ENCODE data around the gene SPECC1L.
A peak's percentile ranks its signal among the peaks of the same experiment; 100 is the strongest.
"Not testable (repeated sequence)": the region's sequence is repeated elsewhere in the genome, so short reads cannot be mapped to it uniquely, and the experiment has no call there.

Gene SPECC1L

DNA sequence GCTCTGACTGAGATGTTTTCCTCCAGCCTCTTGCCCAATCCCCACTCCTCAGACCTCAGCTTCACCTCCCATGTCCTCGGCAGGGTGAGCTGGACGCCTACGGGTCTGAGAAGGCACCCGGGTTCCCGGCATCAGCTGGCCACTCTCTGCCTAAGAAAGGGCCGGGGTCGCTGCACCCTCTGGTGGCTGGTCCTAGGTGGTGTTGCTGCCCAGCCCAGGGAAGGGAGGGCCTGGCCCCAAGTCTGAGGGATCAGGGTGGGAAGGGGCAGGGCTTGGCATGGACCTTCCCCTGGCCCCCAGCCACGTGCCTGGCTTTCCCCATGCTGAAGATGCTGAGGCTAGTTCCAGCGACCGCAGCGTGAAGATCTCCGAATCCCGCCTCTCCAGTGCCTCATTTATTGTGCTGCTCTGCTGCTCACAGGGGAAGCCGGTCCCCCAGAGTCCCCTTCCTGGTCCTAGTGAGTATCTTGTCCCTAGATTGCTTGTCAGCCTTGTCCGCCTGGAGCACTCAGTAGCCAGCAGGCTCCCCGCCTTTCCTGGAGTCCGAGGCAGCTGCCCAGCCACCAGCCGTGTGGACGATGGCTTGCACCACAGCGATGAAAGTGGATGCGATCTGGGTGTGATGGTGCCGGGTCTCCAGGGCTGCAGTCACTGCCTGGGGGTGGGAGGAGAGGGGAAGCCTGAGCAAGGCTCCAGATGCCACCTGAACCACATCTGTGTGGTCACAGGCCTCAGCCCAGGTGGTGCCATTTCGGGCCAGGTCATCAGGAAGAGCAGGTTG is 22.9 kb upstream of the SPECC1L start:
- DNase-seq = peak; percentile 53

DNA sequence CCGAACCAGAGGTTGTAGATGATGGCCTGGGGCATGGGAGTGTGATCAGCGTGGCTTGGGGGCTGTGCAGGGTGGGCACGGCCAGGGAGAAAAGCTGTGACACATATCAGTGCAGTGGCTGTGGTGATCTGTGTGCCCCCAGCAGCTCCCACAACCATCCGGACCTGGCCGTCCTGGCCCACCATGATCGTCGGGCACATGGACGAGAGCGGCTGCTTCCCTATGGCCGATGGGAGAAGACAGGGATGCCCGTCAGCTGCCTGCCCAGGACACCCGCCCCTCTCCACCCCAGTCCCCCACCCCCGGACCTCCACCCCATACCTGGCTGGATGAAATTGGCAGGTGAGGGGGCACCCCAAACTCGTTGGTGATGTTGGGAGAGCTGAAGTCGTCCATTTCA is 22.0 kb upstream of the SPECC1L start:
- DNase-seq = not testable (repeated sequence)

DNA sequence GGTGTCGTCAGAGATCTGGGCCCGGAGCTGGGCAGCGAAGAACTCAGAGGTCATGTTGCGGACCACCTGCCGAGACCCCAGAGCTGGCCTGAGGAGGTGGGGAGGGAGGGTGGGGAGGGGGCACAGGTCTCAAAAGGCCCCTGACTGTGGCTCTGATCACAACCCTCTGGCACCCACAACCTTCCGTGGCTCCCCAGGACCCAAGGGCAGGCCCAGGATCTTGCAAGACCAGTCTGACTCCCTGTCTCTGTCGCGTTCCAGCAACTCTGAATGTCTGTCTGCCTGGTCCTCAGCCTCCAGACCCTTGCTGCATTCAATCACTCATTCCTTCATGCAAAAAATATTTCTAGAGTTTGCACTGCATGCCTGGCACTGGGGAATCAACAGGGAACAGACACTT is 21.2 kb upstream of the SPECC1L start:
- DNase-seq = not testable (repeated sequence)

DNA sequence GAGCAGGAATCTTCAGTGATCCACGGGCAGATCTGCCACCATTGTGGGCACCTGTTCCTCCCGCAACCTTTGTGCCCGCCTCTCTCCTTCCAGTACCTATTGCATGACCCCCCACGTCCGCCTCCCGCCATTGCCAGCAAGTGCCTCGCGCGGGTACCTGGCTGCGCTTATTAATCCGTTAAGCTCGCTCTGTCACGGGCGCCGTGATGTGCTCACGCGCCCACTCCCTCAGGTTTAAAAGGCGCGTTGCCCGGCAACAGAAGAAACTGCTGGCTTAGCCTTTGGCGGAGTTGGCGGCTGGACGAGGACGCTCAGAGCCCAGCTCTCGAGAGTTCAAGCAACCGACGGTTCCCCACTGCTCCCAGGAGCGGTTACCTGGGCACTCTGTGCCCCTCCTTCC is 19.3 kb upstream of the SPECC1L start:
- not testable (repeated sequence) for DNase-seq

DNA sequence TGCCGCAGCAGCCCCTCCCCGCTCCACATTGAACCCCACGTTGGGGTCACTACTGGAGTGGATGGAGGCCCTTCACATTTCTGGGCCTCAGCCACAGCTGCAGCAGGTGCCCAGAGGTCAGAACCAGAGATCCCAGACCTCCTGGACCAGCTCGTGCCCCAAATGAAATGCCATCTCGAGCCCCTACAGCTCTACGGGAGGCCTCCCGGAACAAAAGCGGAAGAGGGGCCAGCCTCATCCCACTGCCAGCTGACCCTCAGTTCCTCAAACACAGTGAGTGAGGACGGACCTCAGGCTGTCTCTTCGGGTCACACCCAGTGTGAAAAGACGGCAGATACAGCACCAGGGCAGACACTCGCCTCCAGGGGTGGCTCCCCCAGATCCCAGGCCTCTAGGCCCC is 17.5 kb upstream of the SPECC1L start:
- not testable (repeated sequence) for DNase-seq

DNA sequence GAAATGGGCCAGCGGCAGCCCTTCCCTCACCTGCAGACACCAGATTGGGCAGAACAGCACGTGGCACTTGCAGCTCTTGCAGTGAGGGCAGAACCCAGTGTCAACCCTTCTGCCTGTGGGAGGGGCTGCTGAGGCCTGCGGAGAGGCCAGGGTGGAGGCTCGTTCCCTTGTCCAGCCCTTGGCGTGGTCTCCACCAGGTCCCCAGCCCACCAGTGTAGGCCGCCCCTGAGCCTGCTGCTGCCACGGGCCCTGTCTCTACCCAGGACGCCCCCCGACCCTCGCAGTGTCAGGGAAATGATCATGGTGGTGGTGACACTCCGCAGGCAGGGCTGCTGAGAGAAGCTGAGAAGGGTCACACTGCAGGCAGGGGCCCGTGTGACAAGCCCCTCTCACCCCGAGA is 14.5 kb upstream of the SPECC1L start:
- DNase-seq = not testable (repeated sequence)

DNA sequence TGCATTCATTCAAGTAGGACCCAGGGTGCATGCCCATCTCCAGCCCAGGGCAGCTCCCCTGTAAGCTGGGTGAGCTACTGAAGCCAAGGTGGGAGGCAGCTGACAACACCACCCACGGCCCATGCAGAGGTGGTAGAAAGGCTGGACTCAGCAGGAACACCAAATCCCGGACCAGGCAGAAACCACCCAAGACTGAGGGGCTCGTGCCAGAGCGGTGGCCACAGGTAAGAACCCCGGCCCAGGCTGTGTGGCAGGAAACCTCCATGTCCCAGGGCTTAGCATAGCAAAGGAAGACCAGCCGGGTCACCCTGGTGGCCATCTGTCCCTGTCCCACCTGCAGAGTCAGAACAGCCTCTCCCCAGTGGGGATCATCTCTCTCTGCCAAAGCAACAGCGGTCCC is 13.9 kb upstream of the SPECC1L start:
- DNase-seq = not testable (repeated sequence)

DNA sequence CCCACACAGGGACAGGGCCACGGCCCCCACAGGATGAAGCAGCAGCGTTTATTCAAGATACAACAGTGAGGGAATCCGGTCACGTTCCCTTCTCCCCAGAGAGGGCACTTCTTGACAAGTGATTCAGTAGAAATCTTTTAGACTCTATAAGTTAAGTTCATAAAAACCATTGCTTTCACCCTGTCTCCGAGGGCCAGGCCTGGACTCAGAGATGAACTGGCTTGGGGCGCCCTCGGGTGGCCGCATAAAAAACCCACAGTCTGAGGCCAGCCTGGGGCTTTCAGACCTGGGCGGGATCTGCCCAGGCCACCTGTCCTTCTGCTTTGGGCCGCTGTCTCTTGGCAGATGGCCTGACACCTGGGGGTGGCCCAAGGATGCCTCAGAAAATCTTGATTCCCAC is 11.2 kb upstream of the SPECC1L start:
- peak; percentile 67 for DNase-seq

DNA sequence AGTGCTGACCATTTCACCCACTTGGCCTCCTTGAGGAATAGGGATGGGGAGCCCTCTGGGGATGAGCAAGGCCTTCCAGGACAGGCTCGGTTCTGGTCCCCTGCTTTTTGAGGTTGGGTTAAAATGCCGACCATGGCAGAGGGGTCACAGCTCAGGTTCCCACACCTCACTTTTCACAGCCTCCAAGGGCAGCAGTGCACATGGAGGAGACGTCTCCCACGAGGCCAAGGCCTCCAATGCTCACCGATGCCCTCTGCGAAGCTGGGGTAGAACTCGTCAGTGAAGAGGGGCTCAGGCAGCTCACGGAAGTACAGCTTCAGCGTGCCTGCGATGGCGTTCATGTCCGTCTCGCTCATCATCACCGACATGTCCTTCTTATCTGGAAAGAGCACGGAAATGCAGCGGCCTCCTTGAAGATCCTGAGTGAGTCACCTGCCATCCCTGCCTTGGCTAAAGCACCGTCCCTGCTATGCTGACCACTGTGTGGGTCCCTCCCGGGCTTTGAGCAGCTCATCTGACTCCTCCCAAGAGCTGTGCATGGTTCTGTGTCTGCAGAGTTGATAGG is 8.4 kb upstream of the SPECC1L start:
- DNase-seq = not testable (repeated sequence)

DNA sequence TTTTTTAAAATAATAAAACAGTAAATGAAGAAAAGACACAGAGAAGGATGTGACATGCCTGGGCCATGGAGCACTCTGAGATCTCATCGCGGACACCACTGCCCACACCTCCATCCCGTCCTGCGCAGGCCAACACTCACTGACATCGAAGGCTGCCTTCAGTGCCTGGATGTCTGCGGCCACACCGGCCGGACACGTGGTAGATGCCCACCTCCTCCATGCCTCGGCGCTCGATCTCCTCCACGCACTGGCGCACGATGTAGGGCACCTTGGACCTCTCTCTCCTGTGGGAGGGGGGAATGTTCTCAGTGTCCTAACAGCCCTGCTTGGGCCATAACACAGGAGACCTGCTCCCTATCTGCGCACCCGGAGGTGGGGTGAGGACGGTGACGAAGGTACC is 7.2 kb upstream of the SPECC1L start:
- DNase-seq = not testable (repeated sequence)

DNA sequence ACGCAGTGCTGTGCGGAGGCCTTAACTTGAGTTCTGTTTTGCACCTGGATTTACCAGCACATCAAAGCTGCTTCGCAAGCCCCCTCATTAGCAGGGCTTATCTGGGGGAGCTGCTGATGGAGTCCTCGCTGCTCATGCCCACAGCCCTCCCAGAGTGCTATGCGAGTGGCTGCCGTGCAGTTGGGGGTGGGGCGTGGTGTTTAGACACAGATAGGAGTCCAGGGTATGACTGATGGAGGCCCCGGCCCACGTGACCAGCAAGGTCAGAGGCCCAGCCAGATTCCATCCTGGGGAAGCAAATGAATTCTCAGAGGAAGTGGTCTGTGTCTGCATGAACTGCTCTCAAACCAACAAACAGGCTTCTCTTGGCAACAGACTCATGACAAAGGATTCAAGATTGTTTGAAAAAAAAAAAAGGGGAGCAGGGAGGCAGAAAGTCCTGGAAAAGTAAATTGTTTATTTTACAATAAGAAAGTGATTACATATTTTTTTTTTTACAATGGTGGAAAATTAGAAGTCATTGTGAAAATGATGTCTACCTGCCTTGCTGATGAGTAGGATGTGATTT is 6.2 kb upstream of the SPECC1L start:
- not testable (repeated sequence) for DNase-seq

DNA sequence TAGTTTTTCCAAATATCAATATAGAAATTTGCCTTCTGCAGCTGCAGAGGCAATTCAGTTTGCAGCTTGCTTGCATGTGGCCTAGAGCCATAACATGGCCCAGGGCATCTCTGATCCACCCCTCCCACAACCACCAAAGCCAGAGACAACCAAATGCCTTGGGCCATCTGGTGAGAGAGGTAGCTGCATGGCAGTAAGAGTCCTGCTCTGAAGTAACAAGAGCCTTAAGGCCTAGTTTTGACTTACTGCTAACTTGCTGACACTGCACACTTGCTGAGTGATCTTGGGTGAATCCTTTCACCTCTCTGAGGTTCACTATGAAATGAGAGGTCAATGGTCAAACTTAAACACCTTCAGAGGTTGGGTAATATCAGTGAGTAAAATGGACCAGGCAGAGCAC is 4.9 kb upstream of the SPECC1L start:
- DNase-seq = no peak

DNA sequence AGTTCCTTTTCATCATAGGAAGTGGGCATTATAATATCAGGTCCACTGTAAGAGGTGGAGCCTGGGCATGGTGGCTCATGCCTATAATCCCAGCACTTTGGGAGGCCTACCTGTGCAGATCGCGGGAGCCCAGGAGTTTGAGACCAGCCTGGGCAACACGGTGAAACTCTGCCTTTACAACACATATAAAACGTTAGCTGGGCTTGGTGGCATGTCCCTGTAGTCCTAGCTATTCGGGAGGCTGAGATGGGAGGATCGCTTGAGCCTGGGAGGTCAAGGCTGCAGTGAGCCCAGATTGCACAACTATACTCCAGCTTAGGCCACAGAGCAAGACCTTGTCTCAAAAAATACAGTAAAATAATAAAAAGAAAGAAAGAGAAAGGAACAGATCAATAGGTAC is 4.1 kb upstream of the SPECC1L start:
- DNase-seq = not testable (repeated sequence)

DNA sequence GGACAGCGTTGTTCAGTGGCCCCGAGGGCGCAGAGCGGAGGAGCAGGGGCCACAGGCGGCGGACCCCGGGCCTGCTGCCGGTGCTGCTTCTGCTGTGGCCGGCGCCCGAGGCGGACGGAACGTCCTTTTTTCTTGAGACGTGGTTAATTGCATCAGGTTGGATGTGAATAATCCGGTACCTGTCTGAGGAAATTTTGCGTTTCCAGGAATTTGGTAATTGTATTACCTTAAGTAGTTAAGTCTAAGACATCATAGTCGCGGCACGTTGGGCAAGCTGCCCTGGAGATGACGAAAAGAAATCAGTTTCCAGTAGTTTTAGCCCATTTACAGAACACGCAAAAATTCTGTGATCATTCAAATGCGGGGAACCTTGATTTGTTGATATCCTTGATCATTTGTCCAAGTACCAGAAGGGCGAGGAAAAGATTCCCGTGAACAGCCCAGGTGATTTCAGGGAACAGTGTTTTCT is 789 bp downstream of the SPECC1L start:
- no peak for DNase-seq

DNA sequence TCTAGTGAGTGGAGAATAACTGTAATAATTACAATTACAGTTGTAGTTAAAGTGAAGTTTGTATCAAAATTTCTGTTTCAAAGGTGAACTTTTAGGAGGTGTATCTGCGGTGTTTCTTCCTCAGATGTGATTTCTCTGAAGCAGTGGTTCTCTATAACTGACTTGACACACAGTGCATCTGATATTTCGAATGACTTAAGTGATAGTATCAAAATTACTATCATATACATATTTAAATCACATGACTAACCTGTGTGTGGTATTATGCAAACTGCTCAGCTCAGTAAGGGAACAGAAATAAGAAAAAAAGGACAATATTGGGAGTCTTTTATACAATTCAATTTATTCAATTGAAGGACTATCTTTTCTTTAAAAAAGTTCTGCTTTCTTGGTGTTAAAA is 2.4 kb downstream of the SPECC1L start:
- DNase-seq = not testable (repeated sequence)

DNA sequence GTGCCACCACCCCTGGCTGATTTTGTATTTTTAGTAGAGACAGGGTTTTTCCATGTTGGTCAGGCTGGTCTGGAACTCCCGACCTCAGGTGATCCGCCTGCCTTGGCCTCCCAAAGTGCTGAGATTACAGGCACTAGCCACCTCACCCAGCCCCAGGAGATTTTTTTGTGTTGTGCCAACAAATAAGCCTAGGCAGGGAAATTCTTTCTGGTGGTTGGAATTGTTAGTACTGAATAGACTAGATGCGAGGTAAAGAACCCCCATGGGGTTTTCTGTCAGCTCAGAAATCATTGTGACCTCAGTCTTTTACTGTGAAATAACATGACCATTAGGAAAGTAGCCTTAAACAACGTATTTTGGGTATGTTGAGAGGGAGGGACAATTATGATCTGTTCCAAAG is 3.3 kb downstream of the SPECC1L start:
- DNase-seq = not testable (repeated sequence)

DNA sequence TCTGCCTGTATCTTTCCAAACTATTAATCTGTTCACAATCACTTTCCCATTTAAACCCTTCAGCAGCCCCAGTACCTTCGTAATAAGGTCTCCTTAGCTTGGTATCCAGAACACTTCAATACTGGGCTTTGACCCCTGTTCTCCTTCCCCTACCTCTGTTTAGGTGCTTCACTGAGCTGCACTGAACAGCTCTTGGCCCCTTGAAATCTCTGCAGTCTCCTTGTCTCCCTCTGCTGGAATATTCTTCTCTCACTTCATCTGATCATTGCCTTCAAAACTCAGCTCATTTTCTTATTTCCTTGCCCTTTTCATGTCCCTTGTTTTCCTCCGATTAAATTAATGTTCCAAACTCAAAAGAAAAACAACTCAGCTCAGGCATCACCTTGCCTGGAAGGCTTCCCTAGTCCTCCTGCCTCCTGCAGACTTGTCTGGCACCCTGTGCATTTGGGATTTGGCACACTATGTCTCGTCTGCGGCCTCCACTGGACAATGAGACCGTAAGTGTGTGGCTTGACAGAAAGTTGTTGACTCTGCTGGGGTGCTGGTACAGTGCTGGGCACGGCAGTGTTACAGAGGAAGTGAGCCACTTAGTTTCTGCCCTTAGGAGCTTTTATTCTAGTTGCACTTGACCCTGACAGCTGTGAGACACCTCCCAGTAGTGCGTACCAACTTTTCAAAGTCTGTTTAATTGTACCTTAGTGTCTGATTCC is 4.2 kb downstream of the SPECC1L start:
- DNase-seq = not testable (repeated sequence)

DNA sequence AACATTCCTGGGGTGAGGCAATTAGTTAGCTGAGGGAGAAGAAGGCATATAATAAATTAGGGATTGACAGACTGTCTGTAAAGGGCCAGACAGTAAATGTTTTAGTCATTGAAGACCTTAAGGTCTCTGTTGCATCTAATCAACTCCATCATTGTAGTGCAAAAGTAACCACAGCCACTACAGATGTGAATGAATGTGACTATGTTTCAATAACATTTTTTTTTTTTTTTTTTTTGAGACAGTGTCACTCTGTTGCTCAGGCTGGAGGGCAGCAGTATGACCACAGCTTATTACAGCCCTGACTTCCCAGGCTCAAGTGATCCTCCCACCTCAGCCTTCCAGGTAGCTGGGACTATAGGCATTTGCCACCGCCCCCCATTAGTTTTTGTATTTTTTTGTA is 9.7 kb downstream of the SPECC1L start:
- DNase-seq = not testable (repeated sequence)

DNA sequence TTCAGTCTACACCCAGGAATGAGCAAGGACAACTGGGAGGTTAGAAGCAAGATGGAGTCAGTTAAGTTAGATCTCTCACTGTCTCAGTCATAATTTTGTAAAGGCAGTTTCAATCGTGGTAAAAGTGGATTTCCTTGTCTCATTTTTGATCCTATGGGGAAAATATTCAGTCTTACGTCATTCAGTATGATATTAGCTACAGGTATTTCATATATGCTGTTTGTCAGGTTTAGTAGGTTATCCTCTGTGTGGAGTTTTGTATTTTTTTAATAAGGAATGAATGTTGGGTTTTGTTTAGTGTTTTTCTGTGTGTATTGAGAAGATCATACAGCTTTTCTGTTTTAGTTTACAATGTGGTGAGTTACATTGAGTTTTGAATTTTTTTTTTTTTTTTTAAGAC is 11.8 kb downstream of the SPECC1L start:
- DNase-seq = no peak

DNA sequence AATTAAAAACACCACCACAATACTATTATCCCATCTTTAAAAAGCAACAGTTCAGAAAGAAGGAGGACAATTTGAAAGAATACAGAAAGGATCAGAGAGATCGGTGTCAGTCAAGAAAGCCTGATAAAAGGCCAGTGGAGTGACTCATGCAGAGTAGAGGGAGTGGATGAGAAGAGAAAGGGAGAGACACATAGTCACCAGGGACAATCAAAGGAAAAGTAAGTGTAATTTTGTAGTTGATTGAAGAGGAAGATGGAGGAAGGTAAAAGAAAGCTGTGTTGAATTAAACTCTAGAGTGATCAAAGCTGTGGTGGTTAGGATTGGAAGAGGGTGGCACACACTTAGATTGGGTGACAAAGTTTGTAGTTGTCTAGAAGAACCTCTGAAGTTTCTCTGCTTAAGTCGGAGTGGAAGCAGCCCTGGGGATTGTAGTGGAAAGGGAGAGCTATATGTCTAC is 14.1 kb downstream of the SPECC1L start:
- DNase-seq = no peak

DNA sequence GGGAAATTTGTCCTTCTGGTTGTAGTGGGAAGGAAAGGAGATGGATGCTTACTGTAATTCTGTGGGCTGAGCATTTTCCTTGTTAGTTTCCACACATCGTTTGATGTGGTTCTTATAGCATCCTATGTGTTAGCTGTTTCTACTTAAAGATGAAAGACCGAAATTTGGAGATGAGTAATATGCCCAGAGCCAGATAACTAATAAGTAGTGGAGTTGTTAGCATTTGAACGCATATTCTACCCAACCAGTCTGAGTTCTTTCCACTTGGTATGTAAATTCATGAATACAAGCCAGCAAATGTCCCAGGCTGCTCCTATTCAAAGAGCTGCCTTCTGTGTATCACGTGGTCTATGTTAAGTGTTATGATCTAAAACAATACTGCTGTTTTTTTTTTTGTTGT is 14.6 kb downstream of the SPECC1L start:
- no peak for DNase-seq

DNA sequence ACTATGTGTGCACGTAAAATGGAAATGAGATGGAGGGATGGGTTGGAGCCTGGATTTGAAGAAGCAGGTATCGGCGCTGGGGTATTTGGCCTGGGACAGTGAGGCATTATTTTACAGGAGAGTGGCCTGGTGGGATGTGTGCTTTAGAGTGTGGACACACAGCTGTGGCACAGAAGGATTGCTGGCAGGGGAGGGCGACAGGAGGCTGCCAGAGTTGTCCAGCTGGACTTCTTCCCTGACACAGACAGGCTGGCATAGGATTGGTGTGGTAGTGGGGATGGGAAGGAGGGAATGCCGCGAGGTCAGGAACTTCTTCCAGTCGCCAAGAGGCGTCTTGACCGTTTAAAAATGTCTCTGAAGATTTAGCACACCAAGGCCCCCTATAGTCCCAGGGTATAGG is 16.6 kb downstream of the SPECC1L start:
- DNase-seq = not testable (repeated sequence)

DNA sequence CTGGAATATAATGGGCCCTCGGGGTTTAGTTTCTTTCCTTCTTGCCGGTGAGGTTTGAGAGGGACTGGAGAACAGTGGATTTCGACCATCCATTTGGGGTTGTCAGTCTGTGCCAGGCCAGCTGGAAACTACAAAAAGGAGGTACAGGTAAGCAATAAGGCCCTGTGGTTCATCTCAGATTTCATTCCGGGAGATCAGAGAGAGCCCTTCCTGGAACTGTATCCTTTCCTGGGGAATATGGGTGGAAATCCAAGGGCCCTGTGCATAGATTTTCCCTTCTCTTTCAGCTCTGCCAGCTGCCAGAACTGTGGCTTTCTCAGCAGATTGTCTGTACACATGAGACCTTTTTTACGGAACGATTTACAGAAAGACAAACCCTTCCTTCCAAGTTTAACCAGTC is 17.2 kb downstream of the SPECC1L start:
- DNase-seq = not testable (repeated sequence)

Data from stimulated activated CD4-positive, alpha-beta T cell treated with anti-CD3 and anti-CD28 coated beads, Interleukin-4, amount 100 ng/mL, for 1 hour (primary cell).